GM21528 (cell line): Measurements from ENCODE around the gene KRT2.

ENCODE experiments used
- ATAC-seq: cut with Tn5 transposase; IDR thresholded peaks from one replicate; pipeline ENCODE4 v1.9.1; 2021; ENCODE audit warnings: mild to moderate bottlenecking, moderate library complexity; ENCODE audit not compliant: unreplicated experiment, low FRiP score

Gene KRT2

DNA sequence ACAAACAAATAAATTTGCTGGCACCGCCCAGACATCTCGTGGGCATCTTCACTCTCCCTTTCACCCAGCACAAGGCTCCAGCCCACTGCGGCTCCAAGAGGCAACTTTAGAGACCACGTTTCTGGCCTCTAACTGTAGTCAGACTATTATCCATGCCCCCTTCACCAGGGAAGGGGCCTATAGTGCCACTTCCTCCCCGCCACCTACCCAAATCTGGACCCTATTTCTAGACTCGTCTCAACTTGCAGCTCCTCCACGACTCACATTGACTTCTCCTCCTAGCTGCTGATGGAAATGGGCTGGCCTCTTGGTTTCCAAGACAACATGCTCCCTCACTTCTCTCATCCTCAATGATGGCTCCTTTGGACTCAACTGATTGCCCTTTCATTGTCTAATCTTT, 15.9 kb upstream of the KRT2 start:
- no peak for ATAC-seq

DNA sequence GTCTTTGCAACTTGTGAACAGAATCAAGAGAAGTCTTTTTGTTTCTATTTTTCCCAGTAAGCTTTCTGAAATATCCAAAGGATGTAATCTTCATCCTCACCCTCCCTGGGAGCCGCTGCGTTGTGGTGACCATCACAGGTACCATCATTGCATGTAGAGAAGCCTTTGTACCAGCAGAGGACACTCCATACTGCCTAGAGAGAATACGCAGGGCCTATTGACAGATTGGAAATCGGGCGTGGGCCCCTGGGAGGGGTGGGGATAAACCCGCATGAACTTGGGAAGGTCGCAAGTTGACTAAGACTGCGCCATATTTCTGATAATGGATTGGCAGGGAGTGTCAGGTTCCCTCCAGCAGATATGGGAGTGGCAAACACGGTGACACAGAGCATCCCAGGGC, 15.5 kb upstream of the KRT2 start:
- ATAC-seq = no peak

- no peak for ATAC-seq
Measured at GRCh38 chr12:52666471-52666870, 14.5 kb upstream of the KRT2 start.

DNA sequence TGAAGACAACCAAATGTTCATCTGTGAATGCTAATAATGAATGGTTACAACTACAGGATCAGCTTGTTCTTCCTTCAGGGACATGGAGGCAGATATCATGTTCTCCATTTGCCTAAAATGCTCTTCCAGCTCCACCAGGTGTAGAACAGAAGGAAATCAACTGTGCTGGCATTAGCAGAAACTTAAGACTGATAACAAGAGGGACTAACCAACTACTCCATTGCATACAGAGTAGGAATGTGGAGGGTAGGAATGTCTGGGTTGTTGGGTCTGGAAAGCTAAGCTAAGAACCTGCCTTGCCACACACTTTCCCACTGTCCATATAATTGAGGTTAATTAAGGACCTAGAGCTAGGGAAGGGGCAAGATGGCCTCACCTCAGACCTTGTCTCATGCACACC, 11.4 kb upstream of the KRT2 start:
- ATAC-seq = no peak

- no peak for ATAC-seq
Measured at GRCh38 chr12:52662918-52663229, 10.9 kb upstream of the KRT2 start.

DNA sequence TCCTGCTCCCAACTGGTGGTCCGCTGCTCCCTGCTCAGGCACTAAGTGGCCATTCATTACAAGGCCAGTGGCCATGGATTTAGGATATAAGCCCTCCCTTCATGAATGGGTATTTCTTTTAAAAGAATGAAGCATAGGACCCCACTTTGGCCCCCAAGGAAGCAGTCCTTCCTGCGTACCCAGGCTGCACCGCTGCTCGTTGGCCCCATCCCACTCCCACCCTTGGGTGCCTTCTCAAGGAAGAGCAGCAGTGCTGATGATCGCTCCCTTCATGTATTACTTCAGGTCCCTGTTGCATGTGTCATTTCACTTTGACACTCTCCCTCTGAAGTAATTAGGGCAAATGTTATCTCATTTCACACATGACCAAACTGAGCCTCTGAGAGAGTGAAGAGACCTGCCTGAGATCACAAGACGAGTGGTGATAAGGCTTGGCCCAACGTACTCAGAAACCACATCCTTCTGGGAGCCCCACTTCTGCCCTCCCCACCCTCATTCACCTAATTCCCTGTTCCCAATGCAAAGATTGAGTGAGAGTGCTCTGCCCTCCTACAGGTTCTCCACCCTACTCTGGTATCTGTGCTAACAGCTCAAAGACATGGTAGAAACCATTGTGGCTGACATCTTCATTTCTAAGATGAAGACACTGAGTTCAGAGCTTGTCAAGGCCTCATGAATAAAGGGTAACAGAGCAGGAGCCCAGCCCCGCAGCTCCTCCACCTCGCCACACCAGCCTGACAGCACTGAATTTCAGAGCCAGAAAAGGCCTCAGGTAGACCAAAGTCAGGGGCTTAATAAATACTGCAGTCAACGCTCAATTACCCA, 10.3 kb upstream of the KRT2 start:
- ATAC-seq = no peak

DNA sequence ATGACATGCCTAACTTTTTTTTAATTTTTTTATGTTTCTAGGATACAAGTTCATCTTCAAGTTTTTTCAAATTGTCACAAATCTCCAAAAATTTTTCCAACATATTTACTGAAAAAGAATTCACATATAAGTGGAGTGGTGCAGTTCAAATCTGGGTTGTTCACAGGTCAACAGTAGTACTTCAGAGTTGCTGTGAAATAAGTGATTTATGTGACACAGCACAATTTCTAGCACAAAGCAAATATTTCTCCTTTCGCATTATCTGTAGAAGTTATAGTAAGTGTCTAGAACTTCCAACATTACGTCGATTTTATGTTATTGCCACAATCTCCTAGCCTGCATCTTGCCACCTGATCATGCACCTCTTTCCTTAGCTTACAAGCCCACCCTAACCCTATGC, 9.7 kb upstream of the KRT2 start:
- ATAC-seq = no peak

DNA sequence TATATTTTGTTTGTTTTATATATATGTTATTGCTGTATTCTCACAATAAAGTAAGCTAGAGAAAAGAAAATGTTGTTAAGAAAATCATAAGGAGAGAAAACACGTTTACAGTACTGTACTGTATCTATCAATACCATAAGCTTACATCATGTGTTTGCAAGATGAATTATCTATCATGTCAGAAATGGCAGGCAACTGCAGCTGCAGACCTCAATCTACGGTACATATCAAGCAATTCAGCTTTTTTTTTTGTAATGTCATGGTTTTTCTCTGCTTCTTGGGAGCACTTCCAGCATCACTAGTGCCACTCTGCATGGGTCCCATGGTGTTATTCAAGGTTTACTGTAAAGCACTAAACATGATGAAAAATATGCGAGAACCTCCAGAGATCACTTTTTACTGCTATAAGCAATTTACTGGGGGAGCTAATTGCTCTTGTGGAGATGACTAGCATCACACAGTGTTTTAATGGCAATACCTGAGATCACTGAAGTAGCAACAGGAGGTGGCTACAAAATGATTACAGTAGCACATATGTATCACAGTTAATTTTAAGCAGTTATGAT, 9.0 kb upstream of the KRT2 start:
- ATAC-seq = no peak

DNA sequence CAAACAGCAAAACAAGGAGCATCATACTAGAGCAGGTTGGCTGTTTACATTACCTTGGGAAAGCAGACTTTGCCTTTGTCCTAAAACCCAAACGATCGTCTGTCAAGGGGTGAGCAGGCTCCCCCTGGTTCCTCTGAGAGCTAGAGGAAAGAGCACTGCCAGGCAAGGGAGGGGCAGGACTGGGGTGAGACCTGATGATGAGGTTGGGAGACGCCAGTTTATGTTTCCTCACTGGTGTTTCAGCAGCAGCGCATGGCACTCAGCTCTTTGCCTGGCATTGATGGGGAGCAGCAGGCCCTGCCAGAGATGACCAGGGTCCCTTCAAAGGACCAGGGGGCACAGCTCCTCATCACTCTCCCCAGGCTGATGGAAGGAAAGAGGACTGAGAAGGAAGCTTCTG, 7.9 kb upstream of the KRT2 start:
- ATAC-seq = no peak

GRCh38 chr12:52659395-52659794, 7.4 kb upstream of the KRT2 start:
- no peak for ATAC-seq

GRCh38 chr12:52658196-52658595, 6.2 kb upstream of the KRT2 start:
- no peak for ATAC-seq

- ATAC-seq = no peak
Measured at GRCh38 chr12:52657250-52657902, 5.4 kb upstream of the KRT2 start.

DNA sequence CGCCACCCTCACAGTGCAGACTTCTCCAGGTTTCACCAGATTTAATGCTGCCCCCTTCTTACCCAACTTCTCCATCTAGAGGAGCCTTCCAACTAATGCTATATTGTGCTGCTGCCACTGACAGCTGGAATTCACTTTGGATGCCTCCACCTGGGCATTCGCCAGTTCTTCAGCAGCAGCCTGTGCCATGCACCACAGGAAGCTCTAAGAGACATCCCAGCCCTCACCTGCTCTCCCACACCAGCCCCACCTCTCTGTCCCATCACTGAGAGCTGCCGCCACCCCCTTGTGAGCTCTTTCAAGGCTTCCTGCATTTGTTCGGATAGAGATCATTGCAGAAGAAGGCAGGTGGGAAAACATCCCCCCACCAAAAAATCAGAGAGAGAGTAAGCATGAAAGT, 4.6 kb upstream of the KRT2 start:
- no peak for ATAC-seq

DNA sequence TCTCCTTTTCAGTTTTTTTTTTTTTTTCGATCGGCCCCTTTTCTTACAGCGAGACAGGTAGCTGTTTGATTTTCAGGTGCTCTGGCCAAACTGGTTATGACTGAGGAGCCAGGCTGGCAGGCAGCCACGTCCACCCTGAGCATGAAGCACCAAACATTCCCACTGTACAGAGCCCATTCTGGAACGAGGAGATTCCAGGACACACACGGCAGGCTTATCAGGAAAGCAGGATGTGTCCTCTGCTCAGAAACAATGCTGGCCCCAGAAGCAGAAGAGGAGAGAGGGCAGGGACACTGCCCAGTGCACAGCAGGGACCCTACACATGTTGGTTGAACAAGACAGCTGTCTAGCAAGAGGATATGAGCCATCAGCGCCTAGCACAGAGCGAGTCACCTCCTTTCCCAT, 3.7 kb upstream of the KRT2 start:
- no peak for ATAC-seq

DNA sequence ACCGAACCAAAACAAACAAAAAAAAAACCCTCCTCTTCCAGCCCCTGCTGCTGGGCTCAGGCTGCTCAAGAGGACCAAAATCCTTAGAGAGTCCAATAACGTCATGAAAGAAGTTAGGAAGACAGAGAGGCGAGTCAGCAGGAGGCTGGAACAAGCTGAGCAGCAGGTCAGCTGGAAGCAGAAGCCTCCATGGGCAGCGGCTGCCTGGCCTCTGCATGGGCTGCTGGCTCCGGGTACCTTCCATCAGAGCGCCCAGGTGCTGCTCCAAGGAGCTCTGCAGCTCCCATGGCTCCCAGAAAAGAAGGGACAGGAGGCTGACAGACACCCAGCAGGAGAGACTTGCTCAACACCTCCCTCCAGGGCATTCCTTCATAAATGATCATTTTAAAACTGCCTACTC, 3.2 kb upstream of the KRT2 start:
- no peak for ATAC-seq

DNA sequence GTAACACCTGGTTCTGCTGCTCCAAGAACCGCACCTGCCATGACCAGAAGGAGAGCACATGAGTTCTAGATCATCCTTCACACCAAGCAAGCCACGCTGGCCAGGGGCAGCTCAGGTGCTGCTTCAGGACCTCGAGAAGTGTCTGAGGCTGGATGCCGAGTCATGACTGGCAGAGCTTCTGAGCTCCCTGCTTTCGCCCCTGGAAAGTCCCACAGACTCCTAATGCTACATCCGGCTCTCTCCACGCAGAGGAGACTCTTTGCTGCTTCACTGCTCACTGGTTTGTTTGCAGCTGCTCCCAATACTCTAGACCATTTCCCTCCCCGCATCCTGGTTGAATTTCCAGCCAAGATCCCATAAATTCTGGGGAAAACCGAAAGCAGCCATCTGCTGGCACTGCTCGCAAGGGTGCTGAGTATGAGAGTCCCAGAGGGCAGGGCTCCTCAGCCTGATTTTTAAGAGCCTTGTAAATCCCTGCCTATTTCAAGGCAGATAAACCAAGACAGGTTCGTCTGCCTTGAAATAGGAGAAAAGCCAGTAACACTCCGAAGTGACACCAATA, 1.4 kb downstream of the KRT2 start:
- no peak for ATAC-seq

DNA sequence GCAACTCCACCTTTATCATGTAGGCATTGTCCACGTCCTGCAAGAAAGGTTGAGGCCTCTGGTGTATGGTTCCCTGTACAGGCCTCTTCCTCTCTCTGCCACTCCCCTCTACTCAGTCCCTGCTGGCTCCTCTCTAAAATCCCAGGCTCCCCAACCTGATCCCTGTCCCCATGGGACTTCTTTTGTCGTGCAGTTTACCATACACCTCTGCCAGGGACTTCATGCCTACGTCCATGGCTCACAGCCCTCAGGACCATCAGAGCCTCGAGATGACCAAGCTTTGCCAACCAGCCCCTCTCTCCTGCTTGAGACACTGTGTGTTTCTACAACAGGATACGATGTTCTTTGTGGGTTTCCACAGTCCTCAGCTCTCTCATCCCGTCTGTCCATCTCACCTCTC, 2.9 kb downstream of the KRT2 start:
- no peak for ATAC-seq

- no peak for ATAC-seq
Measured at GRCh38 chr12:52648012-52648550, 3.9 kb downstream of the KRT2 start.

GRCh38 chr12:52647601-52648000, 4.4 kb downstream of the KRT2 start:
- no peak for ATAC-seq

GRCh38 chr12:52646613-52647012, 5.4 kb downstream of the KRT2 start:
- no peak for ATAC-seq

DNA sequence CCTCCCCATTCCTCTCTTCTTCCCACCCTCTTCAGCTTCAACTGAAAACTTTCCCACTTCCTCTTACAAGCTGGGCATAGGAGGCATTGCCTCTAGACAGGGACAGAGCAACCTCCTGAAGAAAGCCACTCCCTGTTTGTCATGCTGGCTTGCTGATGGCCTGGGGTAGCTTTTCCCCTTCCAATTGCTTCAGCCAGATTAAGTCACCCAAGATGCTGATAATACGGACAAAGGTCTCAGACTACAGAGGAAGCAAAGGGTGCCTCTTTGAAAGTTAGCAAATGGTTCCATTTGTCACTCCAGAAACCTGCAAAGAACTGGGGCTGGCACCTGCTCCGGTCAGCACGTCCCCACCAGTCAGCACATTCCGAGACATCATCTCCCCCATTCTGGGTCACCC, 6.0 kb downstream of the KRT2 start:
- ATAC-seq = no peak
